Measurements from ENCODE around the gene RAI14. TPM values are rescaled to one million over a fixed set of nuclear protein-coding genes. Genes with fewer than 3 reads are reported as not detected.

Gene RAI14
- total and polyA plus RNA-seq, 2 experiments from 2014 or later, result 42.2 to 49.6 TPM

GRCh38 chr5:34657274-34657921 is 1.3 kb downstream of the RAI14 start:
- Histone ChIP-seq H4K20me1 (ENCODE audit: insufficient read depth, poor library complexity, severe bottlenecking) (peaks cover 9% of the 10 kb centered on the region), H3K9me3 (ENCODE audit: low read depth) (no peaks in the 10 kb centered on the region), H3K36me3 (replicated peaks; ENCODE audit: insufficient read depth, low read depth) (no peaks in the 10 kb centered on the region), H3K4me1 (ENCODE audit: insufficient read depth) (peaks cover 10% of the 10 kb centered on the region), H3K4me2 (peak overlapping the region; percentile 87), H3K4me3 (peak overlapping the region; percentile 73), H3K9me2 (replicated peaks; ENCODE audit: insufficient read depth) (no peaks in the 10 kb centered on the region), H3K27ac (peak overlapping the region; percentile 98), H2AFZ (peak overlapping the region; percentile 92), H3K79me2 (peaks cover 53% of the 10 kb centered on the region), H3K27me3 (no peaks in the 10 kb centered on the region)
- peak; percentile 57 for DNase-seq (ENCODE audit: low spot score)
- WGBS (ENCODE audit: low lambda C conversion rate, missing lambda C conversion rate), result 3% methylated on average over 25 of the region's 28 CpGs
- TF ChIP-seq EZH2phosphoT487 (IDR thresholded peaks at IDR 0.05; ENCODE audit: low read depth, severe bottlenecking, unreplicated experiment) (no peak), EZH2 (IDR thresholded peaks at IDR 0.05; ENCODE audit: borderline replicate concordance) (no peak), CTCF (IDR thresholded peaks at IDR 0.05; ENCODE audit: poor library complexity) (no peak)

GRCh38 chr5:34657988-34658387 is 1.9 kb downstream of the RAI14 start:
- peaks cover 9% of the 10 kb centered on the region for H4K20me1 ChIP-seq (ENCODE audit: insufficient read depth, poor library complexity, severe bottlenecking)
- 30% methylated on average over 4 of the region's 4 CpGs for WGBS (ENCODE audit: low lambda C conversion rate, missing lambda C conversion rate)
- H3K36me3 ChIP-seq (replicated peaks; ENCODE audit: insufficient read depth, low read depth), result no peaks in the 10 kb centered on the region
- peak; percentile 21 for DNase-seq (ENCODE audit: low spot score)
- H3K79me2 ChIP-seq, result peaks cover 59% of the 10 kb centered on the region
- TF ChIP-seq EZH2 (IDR thresholded peaks at IDR 0.05; ENCODE audit: borderline replicate concordance), result no peak
- TF ChIP-seq EZH2phosphoT487 (IDR thresholded peaks at IDR 0.05; ENCODE audit: low read depth, severe bottlenecking, unreplicated experiment), result no peak
- TF ChIP-seq CTCF (IDR thresholded peaks at IDR 0.05; ENCODE audit: poor library complexity), result no peak
- H3K4me2 ChIP-seq, result peak overlapping the region; percentile 87
- H2AFZ ChIP-seq, result peak overlapping the region; percentile 92
- H3K4me3 ChIP-seq, result peak overlapping the region; percentile 73
- peaks cover 10% of the 10 kb centered on the region for H3K4me1 ChIP-seq (ENCODE audit: insufficient read depth)
- H3K9me3 ChIP-seq (ENCODE audit: low read depth), result no peaks in the 10 kb centered on the region
- peak overlapping the region; percentile 98 for H3K27ac ChIP-seq
- no peaks in the 10 kb centered on the region for H3K27me3 ChIP-seq
- no peaks in the 10 kb centered on the region for H3K9me2 ChIP-seq (replicated peaks; ENCODE audit: insufficient read depth)

GRCh38 chr5:34659168-34659567 is 3.0 kb downstream of the RAI14 start:
- WGBS (ENCODE audit: low lambda C conversion rate, missing lambda C conversion rate), result 93% methylated on average over 3 of the region's 3 CpGs
- no peaks in the 10 kb centered on the region for H3K9me2 ChIP-seq (replicated peaks; ENCODE audit: insufficient read depth)
- no peak overlapping the region for H3K4me3 ChIP-seq
- H3K4me1 ChIP-seq (ENCODE audit: insufficient read depth), result peaks cover 10% of the 10 kb centered on the region
- no peak overlapping the region for H2AFZ ChIP-seq
- peaks cover 70% of the 10 kb centered on the region for H3K79me2 ChIP-seq
- no peaks in the 10 kb centered on the region for H3K27me3 ChIP-seq
- peaks cover 9% of the 10 kb centered on the region for H4K20me1 ChIP-seq (ENCODE audit: insufficient read depth, poor library complexity, severe bottlenecking)
- DNase-seq (ENCODE audit: low spot score), result no peak
- H3K27ac ChIP-seq, result no peak overlapping the region
- TF ChIP-seq CTCF (IDR thresholded peaks at IDR 0.05; ENCODE audit: poor library complexity) (no peak), EZH2phosphoT487 (IDR thresholded peaks at IDR 0.05; ENCODE audit: low read depth, severe bottlenecking, unreplicated experiment) (no peak), EZH2 (IDR thresholded peaks at IDR 0.05; ENCODE audit: borderline replicate concordance) (no peak)
- peak overlapping the region; percentile 87 for H3K4me2 ChIP-seq
- H3K9me3 ChIP-seq (ENCODE audit: low read depth), result no peaks in the 10 kb centered on the region
- no peaks in the 10 kb centered on the region for H3K36me3 ChIP-seq (replicated peaks; ENCODE audit: insufficient read depth, low read depth)
